HTR-8/SVneo (cell line): ENCODE data around the gene DYNLT2.
A peak's percentile ranks its signal among the peaks of the same experiment; 100 is the strongest.

Experiments used
- DNase-seq: peaks from one replicate; pipeline ENCODE4 v3.0.0; 2011; ENCODE audit warnings: low spot score, mixed read lengths; ENCODE audit not compliant: insufficient read length
- FAIRE-seq: peaks from 2 replicates; lab custom pipeline; 2011; peaks lifted over from hg19 to GRCh38; lab: Jason Lieb, UNC

DYNLT2 gene

GRCh38 chr6:169741344-169741743 lies 10.0 kb downstream of the DYNLT2 start:
- DNase-seq: no peak
- FAIRE-seq: no peak

GRCh38 chr6:169738976-169739529 lies 12.3 kb downstream of the DYNLT2 start:
- FAIRE-seq: no peak

GRCh38 chr6:169738204-169738975 lies 13.0 kb downstream of the DYNLT2 start:
- FAIRE-seq (no peak), DNase-seq (no peak)

More at GRCh38 chr6:169738976-169739529, 12.3 kb downstream of the DYNLT2 start:
- no peak for DNase-seq

- DNase-seq (no peak), FAIRE-seq (no peak)
Measured at GRCh38 chr6:169729961-169730360, 21.4 kb downstream of the DYNLT2 start.

- no peak for FAIRE-seq
- DNase-seq: no peak
Measured at GRCh38 chr6:169726963-169727362, 24.4 kb downstream of the DYNLT2 start.

- FAIRE-seq: no peak
Measured at GRCh38 chr6:169726049-169726400, 25.3 kb downstream of the DYNLT2 start.

DNA sequence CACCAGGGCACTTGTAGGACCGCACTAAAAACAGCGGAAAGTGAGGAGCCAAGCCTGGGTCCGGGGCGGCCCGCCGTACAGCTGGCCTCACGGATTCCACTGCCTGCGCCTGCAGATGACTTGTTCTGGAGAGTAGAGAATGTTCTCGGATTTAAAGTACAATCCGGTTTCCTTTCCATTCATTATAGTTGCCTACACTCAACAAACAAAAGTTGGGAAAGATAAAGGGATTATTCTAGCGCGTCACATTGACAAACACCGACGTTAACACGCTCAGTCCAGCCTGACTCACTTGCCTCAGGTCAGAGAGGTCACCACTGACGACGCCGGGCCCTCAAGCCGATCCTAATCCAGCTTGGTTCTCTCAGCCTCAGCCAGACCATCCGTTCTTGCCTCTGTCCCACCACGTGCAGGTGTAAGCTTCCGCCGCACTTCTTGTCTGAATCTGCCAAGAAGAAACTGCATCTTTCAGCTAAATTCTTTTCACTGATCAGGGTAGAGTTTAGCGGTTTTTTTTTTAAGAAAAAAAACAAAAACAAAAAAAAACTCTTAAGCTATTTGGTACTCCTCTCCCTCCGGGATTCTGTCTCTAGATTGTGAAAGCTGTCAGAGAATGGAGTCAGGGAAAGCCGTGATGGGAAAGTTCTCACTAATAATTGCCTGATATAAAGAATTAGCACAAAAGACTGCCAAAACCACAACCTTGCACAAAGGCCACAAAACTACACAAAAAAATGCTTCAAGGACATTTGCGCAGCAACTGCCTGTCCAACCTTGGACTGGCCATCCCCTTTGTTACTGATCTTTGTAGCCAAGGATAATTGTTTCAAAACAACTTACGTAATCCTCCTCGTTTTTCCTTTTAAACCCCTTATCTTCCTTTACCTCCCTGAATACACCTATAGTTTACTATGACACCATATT lies 26.0 kb downstream of the DYNLT2 start:
- DNase-seq (peak; percentile 29), FAIRE-seq (peak; percentile 44)

More at GRCh38 chr6:169726049-169726400, 25.3 kb downstream of the DYNLT2 start:
- no peak for DNase-seq

- DNase-seq: peak; percentile 39
- FAIRE-seq: no peak
Measured at GRCh38 chr6:169724494-169725124, 26.8 kb downstream of the DYNLT2 start, which contains the start of gene PHF10. Gene PHF10, minus strand, starts transcription at chr6:169724500. Its CDS starts 569 bp downstream, at chr6:169723931.

GRCh38 chr6:169723991-169724493 lies 27.3 kb downstream of the DYNLT2 start:
- FAIRE-seq: no peak
- DNase-seq: no peak

- no peak for FAIRE-seq
- DNase-seq: peak; percentile 9
Measured at GRCh38 chr6:169723200-169723909, 28.0 kb downstream of the DYNLT2 start.

GRCh38 chr6:169722362-169723199 lies 28.8 kb downstream of the DYNLT2 start:
- FAIRE-seq: no peak
- DNase-seq: peak; percentile 36

GRCh38 chr6:169720207-169720855 lies 31.0 kb downstream of the DYNLT2 start:
- DNase-seq (no peak), FAIRE-seq (no peak)

DNA sequence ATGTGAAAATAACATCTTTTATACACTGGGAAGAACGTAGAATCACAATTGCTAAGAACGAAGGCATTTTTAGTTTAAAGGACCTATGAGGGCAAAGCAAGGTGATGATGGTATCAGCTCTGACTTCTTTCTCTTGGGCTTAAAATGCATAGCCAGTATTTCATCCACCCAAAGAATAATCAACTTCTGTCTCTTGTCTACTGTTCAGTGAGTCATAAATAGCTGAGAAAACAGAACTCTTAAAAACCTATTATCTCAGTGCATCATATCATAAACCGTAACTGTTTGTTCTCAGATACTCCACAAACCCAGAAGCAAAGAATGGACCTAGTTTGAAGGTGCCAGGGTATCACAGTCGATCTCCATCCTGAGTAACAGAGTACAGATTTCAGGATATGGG lies 32.3 kb downstream of the DYNLT2 start:
- DNase-seq: no peak

DNA sequence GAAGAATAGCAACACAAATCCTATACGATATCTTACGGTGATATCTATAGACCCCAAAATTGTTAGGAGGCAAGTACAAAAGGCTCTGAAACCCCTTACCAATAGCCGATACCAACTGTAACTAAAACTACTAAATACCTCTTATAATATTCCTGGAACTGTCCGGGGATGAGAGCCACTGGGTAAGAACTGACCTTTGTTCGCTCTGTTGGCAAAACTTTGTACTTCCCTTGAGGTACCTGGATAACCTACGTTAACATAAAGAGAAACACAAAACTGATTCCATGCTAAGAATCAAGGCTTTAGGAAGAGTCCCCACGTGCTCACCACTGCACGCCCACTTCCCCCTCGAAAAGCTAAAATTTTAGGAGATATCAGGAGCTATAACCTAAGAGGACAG lies 36.8 kb downstream of the DYNLT2 start:
- no peak for FAIRE-seq
- DNase-seq: no peak

More for the DNA sequence above, 32.3 kb downstream of the DYNLT2 start:
- FAIRE-seq: no peak

DNA sequence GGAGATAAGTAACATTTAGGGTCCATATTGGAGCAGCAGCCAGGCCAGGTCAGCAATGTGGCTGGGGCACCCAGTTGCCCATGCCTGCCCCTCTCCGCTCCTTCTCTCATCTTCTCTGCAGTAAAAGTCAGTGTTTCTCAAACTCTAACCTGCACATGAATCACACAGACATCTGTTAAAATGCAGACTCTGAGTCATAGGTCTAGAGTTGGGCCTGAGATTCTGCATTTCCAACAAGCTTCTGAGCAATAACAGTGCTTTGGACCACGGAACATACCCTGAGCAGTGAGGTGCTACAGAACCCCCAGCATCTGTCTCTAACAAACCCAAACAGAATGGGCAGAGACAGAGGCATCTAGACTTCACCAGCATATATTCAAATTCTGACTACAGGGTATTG lies 37.2 kb downstream of the DYNLT2 start:
- no peak for FAIRE-seq
- DNase-seq: no peak

- DNase-seq: no peak
- no peak for FAIRE-seq
Measured at GRCh38 chr6:169710009-169710408, 41.4 kb downstream of the DYNLT2 start.

DNA sequence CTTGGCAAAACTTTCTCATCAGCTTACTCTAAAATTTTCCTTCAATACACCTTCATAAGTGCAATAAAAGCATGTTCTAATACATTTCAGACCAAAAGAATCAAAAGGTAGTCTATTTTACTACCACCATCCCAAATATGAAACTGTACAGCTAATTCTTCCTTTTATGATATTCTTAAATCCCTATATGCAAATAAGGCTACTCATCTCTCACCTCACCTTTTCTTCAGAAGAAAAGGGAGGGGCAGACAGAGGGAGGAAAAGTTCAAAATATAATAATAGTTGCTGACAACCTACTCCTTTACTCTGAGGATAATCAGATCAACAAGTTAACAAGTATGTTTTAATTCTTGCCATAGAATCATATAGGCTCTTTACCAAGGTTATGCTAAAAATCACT lies 42.1 kb downstream of the DYNLT2 start:
- DNase-seq: no peak

GRCh38 chr6:169707772-169708171 lies 43.6 kb downstream of the DYNLT2 start:
- FAIRE-seq: no peak

More for the DNA sequence above, 42.1 kb downstream of the DYNLT2 start:
- no peak for FAIRE-seq

More at GRCh38 chr6:169707772-169708171, 43.6 kb downstream of the DYNLT2 start:
- no peak for DNase-seq
